Neutrophil (primary cell): Measurements from ENCODE around the gene CEP95.
A peak's percentile ranks its signal among the peaks of the same experiment; 100 is the strongest.

Source experiments
- H3K27ac ChIP-seq: fragments of 200-600 bp; sonication (generic); 2 replicates; pipeline ENCODE4 v1.5.1; 2016; ENCODE audit warnings: mild to moderate bottlenecking, moderate library complexity
- H3K27me3 ChIP-seq: fragments of 200-600 bp; sonication (generic); 2 replicates; pipeline ENCODE4 v1.6.0; 2016; ENCODE audit warnings: mild to moderate bottlenecking
- H3K36me3 ChIP-seq: fragments of 200-600 bp; sonication (generic); 2 replicates; pipeline ENCODE4 v1.5.1; 2017
- H3K4me1 ChIP-seq, 2 experiments: fragments of 200-600 bp in 1 of 2; sonication (generic) in 1 of 2; 1 replicate in 1 of 2; 2 replicates in 1 of 2; pipeline versions ENCODE4 v1.5.1 to v1.6.1; 2013 to 2016; ENCODE audit warnings: low read depth in 1 of 2, low read length in 1 of 2, mild to moderate bottlenecking in 1 of 2, moderate library complexity in 1 of 2; ENCODE audit not compliant: control insufficient read depth in 1 of 2, insufficient read depth in 1 of 2
- H3K4me3 ChIP-seq, 2 experiments: fragments of 200-600 bp in 1 of 2; sonication (generic) in 1 of 2; 1 replicate in 1 of 2; 2 replicates in 1 of 2; pipeline ENCODE4 v1.5.1; 2013 to 2016; ENCODE audit warnings: low read depth in 1 of 2, low read length in 1 of 2, mild to moderate bottlenecking in 1 of 2, moderate library complexity in 1 of 2
- H3K9me3 ChIP-seq: fragments of 200-600 bp; sonication (generic); 2 replicates; pipeline ENCODE4 v1.5.1; 2016
- TF ChIP-seq, protein P1 (sequence below): fragments of 200-600 bp; sonication (generic); IDR thresholded peaks from 2 replicates; pipeline ENCODE4 v1.5.1; 2016; ENCODE audit warnings: antibody characterized with exemption

CEP95 gene

DNA sequence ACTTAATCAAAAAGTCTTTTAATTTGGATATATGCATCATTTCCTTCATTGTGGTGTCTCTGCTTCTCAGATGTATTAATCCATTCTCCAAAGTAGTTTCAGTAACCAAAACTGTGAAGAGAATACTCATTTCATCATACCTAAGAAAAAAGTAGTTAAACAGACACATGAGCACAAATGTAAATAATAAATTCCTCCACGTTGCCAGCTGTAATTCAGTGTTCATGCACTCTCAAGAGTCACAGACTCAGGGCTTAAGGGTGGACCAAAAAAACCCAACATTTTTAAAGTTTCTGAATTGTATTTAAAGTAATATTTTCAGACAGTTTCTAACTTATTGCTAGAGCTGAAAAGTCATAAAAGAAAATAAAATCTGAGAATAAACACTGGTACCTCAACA, 28.9 kb upstream of the CEP95 start:
- Histone ChIP-seq H3K4me1 (peaks cover 6 to 11% of the 10 kb centered on the region in 2 experiments), H3K9me3 (no peaks in the 10 kb centered on the region), H3K36me3 (peaks cover 15% of the 10 kb centered on the region), H3K4me3 (no peak overlapping the region), H3K27ac (no peak overlapping the region), H3K27me3 (no peaks in the 10 kb centered on the region)
- TF ChIP-seq, protein P1, sequence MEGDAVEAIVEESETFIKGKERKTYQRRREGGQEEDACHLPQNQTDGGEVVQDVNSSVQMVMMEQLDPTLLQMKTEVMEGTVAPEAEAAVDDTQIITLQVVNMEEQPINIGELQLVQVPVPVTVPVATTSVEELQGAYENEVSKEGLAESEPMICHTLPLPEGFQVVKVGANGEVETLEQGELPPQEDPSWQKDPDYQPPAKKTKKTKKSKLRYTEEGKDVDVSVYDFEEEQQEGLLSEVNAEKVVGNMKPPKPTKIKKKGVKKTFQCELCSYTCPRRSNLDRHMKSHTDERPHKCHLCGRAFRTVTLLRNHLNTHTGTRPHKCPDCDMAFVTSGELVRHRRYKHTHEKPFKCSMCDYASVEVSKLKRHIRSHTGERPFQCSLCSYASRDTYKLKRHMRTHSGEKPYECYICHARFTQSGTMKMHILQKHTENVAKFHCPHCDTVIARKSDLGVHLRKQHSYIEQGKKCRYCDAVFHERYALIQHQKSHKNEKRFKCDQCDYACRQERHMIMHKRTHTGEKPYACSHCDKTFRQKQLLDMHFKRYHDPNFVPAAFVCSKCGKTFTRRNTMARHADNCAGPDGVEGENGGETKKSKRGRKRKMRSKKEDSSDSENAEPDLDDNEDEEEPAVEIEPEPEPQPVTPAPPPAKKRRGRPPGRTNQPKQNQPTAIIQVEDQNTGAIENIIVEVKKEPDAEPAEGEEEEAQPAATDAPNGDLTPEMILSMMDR: no peak

GRCh38 chr17:64480951-64481350, 25.8 kb upstream of the CEP95 start:
- Histone ChIP-seq H3K4me3 (no peak overlapping the region), H3K36me3 (peaks cover 20% of the 10 kb centered on the region)
- TF ChIP-seq, protein P1: no peak

GRCh38 chr17:64484380-64484779, 22.4 kb upstream of the CEP95 start:
- H3K4me1 ChIP-seq: no peaks in the 10 kb centered on the region
- no peak overlapping the region for H3K27ac ChIP-seq
- H3K9me3 ChIP-seq: no peaks in the 10 kb centered on the region
- TF ChIP-seq, protein P1: no peak
- no peak overlapping the region for H3K4me3 ChIP-seq
- H3K36me3 ChIP-seq: peaks cover 29% of the 10 kb centered on the region
- H3K27me3 ChIP-seq: no peaks in the 10 kb centered on the region

More at GRCh38 chr17:64480951-64481350, 25.8 kb upstream of the CEP95 start:
- Histone ChIP-seq H3K4me1 (peaks cover 0 to 3% of the 10 kb centered on the region in 2 experiments), H3K27me3 (no peaks in the 10 kb centered on the region), H3K27ac (no peak overlapping the region), H3K9me3 (no peaks in the 10 kb centered on the region)

DNA sequence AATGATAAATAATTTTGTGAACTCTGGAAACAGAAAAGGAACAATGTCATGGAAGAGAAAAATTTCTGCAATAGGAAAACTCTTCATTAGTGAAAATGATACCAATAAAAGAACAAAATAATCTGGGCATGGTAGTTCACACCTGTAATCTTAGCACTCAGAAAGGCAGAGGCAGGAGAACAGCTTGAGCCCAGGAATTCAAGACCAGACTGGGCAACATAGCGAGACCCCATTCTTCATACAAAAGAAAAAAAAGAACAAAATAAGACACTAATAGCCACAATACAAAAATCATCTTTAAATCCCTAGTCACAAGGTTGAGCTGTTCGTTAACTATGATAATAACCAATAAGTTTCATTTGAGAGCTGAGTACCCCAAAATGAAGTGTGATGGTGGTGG, 18.5 kb upstream of the CEP95 start:
- Histone ChIP-seq H3K4me3 (no peak overlapping the region), H3K9me3 (no peaks in the 10 kb centered on the region), H3K27ac (no peak overlapping the region), H3K4me1 (peaks cover 5 to 6% of the 10 kb centered on the region in 2 experiments), H3K36me3 (peaks cover 36% of the 10 kb centered on the region), H3K27me3 (no peaks in the 10 kb centered on the region)
- TF ChIP-seq, protein P1: no peak

DNA sequence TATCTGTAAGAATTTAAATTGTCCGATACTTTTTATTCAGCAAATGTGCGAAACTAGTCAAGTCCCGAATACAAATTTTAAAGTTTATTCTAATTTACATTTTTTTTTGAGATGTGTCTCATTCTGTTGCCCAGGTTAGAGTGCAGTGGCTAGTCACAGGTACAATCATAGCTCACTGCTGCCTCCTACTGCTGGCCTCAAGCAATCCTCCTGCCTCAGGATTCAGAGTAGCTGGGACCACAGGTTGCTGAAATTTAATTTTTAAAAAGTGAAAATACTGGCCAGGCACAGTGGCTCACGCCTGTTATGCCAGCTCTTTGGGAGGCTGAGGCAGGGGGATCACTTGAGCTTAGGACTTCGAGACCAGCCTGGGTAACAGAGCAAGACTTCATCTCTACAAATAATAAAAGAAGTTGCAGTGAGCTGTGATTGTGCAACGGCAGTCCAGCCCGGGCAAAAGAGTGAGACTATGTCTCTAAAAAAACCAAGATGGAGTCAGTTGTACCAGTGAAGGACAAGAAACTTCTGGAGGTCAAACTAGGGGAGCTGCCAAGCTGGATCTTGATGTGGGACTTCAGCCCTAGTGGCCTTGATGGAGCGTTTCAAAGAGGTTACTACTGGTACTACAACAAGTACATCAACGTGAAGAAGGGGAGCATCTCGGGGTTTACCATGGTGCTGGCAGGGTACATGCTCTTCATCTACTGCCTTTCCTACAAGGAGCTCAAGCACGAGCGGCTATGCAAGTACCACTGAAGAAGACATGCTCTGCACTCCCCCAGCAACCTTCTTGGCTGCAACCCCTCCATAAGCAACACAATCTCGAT, 15.5 kb upstream of the CEP95 start:
- Histone ChIP-seq H3K9me3 (no peaks in the 10 kb centered on the region), H3K36me3 (peaks cover 28% of the 10 kb centered on the region), H3K4me1 (peaks cover 22 to 26% of the 10 kb centered on the region in 2 experiments), H3K27me3 (no peaks in the 10 kb centered on the region), H3K27ac (peak overlapping the region; percentile 39), H3K4me3 (no peak overlapping the region)
- TF ChIP-seq, protein P1: peak; percentile 88
